ENCODE data around the gene CLASRP. TPM values are rescaled to one million over a fixed set of nuclear protein-coding genes. Genes with fewer than 3 reads are reported as not detected.
A peak's percentile ranks its signal among the peaks of the same experiment; 100 is the strongest.

CLASRP gene
- polyA plus RNA-seq, 2 of the 4 experiments (the other 2 are of a cell fraction): 39.0 to 86.4 TPM

- WGBS (ENCODE audit: missing lambda C conversion rate): 98% methylated on average over 10 of the region's 11 CpGs
- POLR2A ChIA-PET: interaction anchor here (1.3 kb wide), 1 partner anchor 14 kb away, joined by 3 read pairs; no protein-coding TSS in a partner anchor
- CTCF ChIA-PET: interaction anchor here (0.6 to 3.7 kb wide), 9 partner anchors 13 to 423 kb away, joined by 3 to 25 read pairs (median 6); partner anchors contain the start of gene PPP1R37
- ATAC-seq (no peak), FAIRE-seq (peak; percentile 7), DNase-seq (ENCODE audit: low read depth in 1 of 2, low spot score in 1 of 2) (no peak)
- no peaks in the 10 kb centered on the region for H3K9me3 ChIP-seq
- H3K4me2 ChIP-seq: no peak overlapping the region
- peaks cover 15% of the 10 kb centered on the region for H3K4me1 ChIP-seq
- TF ChIP-seq RCOR1 (IDR thresholded peaks at IDR 0.05; ENCODE audit: low read depth, low read length) (no peak), ZFP36 (IDR thresholded peaks at IDR 0.05; ENCODE audit: borderline replicate concordance, partially characterized antibody) (no peak), CTCF (IDR thresholded peaks at IDR 0.05) (0 out of 3 replicates have a peak, but pooled peaks have one; percentile 16)
- TF ChIP-seq, protein P1, sequence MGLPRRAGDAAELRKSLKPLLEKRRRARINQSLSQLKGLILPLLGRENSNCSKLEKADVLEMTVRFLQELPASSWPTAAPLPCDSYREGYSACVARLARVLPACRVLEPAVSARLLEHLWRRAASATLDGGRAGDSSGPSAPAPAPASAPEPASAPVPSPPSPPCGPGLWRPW (IDR thresholded peaks at IDR 0.05): no peak
- H3K27ac ChIP-seq: no peak overlapping the region
- no peak overlapping the region for H3K4me3 ChIP-seq
Observed at GRCh38 chr19:45112111-45112827, 73.4 kb downstream of the CLASRP start.

GRCh38 chr19:45113628-45114027 lies 74.8 kb downstream of the CLASRP start:
- ATAC-seq: no peak

DNA sequence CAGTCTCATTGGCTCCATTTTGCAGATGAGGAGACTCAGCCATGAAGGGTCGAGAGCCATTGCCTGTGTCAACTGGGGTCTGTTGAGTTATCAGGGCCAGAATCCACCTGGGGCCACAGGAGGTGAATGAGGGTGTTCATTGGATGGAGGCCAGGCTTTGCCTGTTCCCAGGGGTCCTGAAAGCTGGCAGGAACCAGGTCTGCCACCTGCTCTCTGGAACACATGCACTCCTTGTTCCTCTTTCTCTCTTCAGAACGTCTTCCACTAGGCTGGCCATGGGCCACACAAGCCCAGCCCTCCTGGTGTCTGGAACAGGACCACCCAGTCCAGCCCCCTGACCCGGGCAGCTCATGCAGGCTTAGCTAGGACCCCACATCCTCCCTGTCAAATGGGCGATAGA lies 75.3 kb downstream of the CLASRP start:
- Histone ChIP-seq H3K9me3 (no peaks in the 10 kb centered on the region), H3K27ac (peak overlapping the region in 1 of 2 experiments; percentile 32; a peak in 2 of 6 replicates), H3K4me3 (no peak overlapping the region), H3K4me2 (peak overlapping the region; percentile 57), H3K4me1 (peaks cover 15% of the 10 kb centered on the region)
- no peak for ATAC-seq
- ChIA-PET CTCF (interaction anchor here (1.5 to 3.7 kb wide), 3 partner anchors 11 to 18 kb away, joined by 4 to 25 read pairs (median 6); no protein-coding TSS in a partner anchor), POLR2A (interaction anchor here (1.3 kb wide), 1 partner anchor 22 kb away, joined by 4 read pairs; the partner anchor contains the start of gene PPP1R37)
- DNase-seq (ENCODE audit: low read depth in 1 of 2, low spot score in 1 of 2): no peak
- FAIRE-seq: no peak
- WGBS (ENCODE audit: missing lambda C conversion rate): 93% methylated on average over 4 of the region's 4 CpGs
- TF ChIP-seq CEBPB (IDR thresholded peaks at IDR 0.05) (no peak), NPAS2 (CRISPR knock-in tag; IDR thresholded peaks at IDR 0.05; ENCODE audit: borderline replicate concordance) (no peak), MYC (IDR thresholded peaks at IDR 0.05; ENCODE audit: borderline replicate concordance, low read length) (no peak), ZFP36 (IDR thresholded peaks at IDR 0.05; ENCODE audit: borderline replicate concordance, partially characterized antibody) (no peak), SMC3 (IDR thresholded peaks at IDR 0.05) (no peak), SREBF2 (IDR thresholded peaks at IDR 0.05) (no peak), EP300 (IDR thresholded peaks at IDR 0.05) (no peak), MAZ (IDR thresholded peaks at IDR 0.05; ENCODE audit: borderline replicate concordance, low read depth, low read length) (no peak), CHD2 (IDR thresholded peaks at IDR 0.05; ENCODE audit: low read length, partially characterized antibody) (no peak), PHF8 (IDR thresholded peaks at IDR 0.05; ENCODE audit: borderline replicate concordance, low read depth) (no peak), HEYL (CRISPR knock-in tag; IDR thresholded peaks at IDR 0.05) (no peak), ZNF302 (CRISPR knock-in tag; IDR thresholded peaks at IDR 0.05) (no peak), KDM1A (IDR thresholded peaks at IDR 0.05; ENCODE audit: low read depth) (no peak), HOXB13 (CRISPR knock-in tag; IDR thresholded peaks at IDR 0.05; ENCODE audit: low read depth) (no peak)
- TF ChIP-seq, protein P2, sequence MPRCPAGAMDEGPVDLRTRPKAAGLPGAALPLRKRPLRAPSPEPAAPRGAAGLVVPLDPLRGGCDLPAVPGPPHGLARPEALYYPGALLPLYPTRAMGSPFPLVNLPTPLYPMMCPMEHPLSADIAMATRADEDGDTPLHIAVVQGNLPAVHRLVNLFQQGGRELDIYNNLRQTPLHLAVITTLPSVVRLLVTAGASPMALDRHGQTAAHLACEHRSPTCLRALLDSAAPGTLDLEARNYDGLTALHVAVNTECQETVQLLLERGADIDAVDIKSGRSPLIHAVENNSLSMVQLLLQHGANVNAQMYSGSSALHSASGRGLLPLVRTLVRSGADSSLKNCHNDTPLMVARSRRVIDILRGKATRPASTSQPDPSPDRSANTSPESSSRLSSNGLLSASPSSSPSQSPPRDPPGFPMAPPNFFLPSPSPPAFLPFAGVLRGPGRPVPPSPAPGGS (IDR thresholded peaks at IDR 0.05): no peak
- TF ChIP-seq, protein P1 (IDR thresholded peaks at IDR 0.05): no peak

More at GRCh38 chr19:45113628-45114027, 74.8 kb downstream of the CLASRP start:
- no peak overlapping the region for H3K4me3 ChIP-seq
- peak overlapping the region; percentile 57 for H3K4me2 ChIP-seq
- ChIA-PET POLR2A (interaction anchor here (1.3 kb wide), 2 partner anchors 16 to 21 kb away, joined by 3 to 4 read pairs; partner anchors contain the start of gene PPP1R37), CTCF (interaction anchor here (0.6 to 3.7 kb wide), 7 partner anchors 12 to 204 kb away, joined by 3 to 25 read pairs (median 4); partner anchors contain the start of genes GEMIN7 and PPP1R37)
- H3K4me1 ChIP-seq: peaks cover 15% of the 10 kb centered on the region
- DNase-seq (ENCODE audit: low read depth in 1 of 2, low spot score in 1 of 2): no peak
- FAIRE-seq: no peak
- TF ChIP-seq EP300 (IDR thresholded peaks at IDR 0.05): no peak
- no peak for TF ChIP-seq MAZ (IDR thresholded peaks at IDR 0.05; ENCODE audit: borderline replicate concordance, low read depth, low read length)
- no peak for TF ChIP-seq ZSCAN20 (CRISPR knock-in tag; IDR thresholded peaks at IDR 0.05)
- no peak for TF ChIP-seq GATA3 (IDR thresholded peaks at IDR 0.05; ENCODE audit: borderline replicate concordance)
- no peak for TF ChIP-seq HMGXB4 (CRISPR knock-in tag; IDR thresholded peaks at IDR 0.05; ENCODE audit: borderline replicate concordance)
- no peak for TF ChIP-seq TP53 (CRISPR knock-in tag; IDR thresholded peaks at IDR 0.05)
- TF ChIP-seq, protein P3, sequence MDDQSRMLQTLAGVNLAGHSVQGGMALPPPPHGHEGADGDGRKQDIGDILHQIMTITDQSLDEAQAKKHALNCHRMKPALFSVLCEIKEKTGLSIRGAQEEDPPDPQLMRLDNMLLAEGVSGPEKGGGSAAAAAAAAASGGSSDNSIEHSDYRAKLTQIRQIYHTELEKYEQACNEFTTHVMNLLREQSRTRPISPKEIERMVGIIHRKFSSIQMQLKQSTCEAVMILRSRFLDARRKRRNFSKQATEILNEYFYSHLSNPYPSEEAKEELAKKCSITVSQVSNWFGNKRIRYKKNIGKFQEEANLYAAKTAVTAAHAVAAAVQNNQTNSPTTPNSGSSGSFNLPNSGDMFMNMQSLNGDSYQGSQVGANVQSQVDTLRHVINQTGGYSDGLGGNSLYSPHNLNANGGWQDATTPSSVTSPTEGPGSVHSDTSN (IDR thresholded peaks at IDR 0.05): no peak
- H3K27ac ChIP-seq: peak overlapping the region in 1 of 2 experiments; percentile 32; a peak in 2 of 6 replicates
- 44% methylated on average over 9 of the region's 9 CpGs for WGBS (ENCODE audit: missing lambda C conversion rate)
- H3K9me3 ChIP-seq: no peaks in the 10 kb centered on the region

Measured in A549 (cell line).